Measurements from ENCODE around the gene CDHR1. TPM values are rescaled to one million over a fixed set of nuclear protein-coding genes. Genes with fewer than 3 reads are reported as not detected.
"Not testable (repeated sequence)": the region's sequence is repeated elsewhere in the genome, so short reads cannot be mapped to it uniquely, and the experiment has no call there.

Gene CDHR1
- 0.66 TPM for total RNA-seq

- DNase-seq (ENCODE audit: low spot score): no peak
These were observed at the start of gene CDHR1 for GRCh38 chr10:84194424-84195043. TSS of gene CDHR1 (plus strand) at chr10:84194537. CDS start at chr10:84194761, 224 bp downstream.

DNA sequence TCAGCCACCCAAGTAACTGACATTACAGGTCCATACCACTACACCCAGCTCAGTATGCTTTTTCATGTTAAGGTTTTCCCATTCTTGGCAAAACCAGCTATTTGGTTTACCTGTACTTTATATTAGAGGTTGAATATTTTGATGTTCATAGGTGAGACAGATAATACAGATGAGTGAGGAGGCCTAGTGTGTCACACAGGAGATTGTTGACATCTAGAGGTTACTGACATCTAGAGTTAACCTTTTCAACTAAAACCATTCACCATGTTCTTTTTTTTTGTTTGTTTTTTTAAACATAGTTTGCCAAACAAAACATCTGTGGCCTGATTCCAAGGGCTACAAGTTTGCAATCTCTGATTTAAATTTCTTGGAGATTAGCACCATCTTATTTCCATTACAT lies 47.0 kb upstream of the CDHR1 start:
- DNase-seq (ENCODE audit: low spot score): no peak

DNA sequence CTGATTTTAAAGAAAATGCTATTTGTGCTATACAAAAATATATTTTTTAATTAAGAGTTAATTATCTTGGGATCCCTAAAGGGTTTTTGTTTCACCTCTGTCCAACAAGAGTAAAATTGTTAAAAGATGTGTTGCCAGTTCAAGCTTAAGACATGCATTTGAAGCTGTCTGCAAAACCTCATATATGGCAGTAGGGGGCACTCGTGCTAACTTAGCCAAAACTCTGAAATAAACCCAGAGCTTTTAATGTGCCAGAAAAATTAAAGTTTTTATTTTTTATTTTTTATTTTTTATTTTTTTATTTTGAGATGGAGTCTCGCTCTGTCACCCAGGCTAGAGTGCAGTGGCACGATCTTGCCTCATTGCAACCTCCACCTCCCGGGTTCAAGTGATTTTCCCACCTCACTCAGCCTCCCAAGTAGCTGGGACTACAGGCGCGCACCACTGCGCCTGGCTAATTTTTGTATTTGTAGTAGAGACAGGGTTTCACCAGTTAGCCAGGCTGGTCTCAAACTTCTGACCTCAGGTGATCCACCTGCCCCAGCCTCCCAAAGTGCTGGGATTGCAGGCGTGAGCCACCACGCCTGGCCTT lies 46.2 kb upstream of the CDHR1 start:
- not testable (repeated sequence) for DNase-seq (ENCODE audit: low spot score)

DNA sequence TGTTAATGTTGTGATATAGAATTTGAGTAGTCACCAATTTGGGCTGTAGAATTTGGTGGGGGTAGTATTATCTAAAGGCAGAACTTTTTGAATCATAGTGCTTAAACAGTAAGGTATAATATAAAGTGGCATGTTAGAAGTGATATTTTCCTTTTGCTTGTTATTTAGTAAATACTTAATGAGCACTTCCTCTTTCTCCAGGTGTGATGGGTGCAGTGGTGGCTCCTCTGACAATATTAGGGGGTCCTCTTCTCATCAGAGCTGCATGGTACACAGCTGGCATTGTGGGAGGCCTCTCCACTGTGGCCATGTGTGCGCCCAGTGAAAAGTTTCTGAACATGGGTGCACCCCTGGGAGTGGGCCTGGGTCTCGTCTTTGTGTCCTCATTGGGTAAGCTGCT lies 44.5 kb upstream of the CDHR1 start:
- DNase-seq (ENCODE audit: low spot score): no peak

DNA sequence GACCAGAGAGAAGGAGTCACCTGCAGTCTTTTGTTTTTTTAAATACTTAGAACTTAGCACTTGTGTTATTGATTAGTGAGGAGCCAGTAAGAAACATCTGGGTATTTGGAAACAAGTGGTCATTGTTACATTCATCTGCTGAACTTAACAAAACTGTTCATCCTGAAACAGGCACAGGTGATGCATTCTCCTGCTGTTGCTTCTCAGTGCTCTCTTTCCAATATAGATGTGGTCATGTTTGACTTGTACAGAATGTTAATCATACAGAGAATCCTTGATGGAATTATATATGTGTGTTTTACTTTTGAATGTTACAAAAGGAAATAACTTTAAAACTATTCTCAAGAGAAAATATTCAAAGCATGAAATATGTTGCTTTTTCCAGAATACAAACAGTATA lies 41.6 kb upstream of the CDHR1 start:
- no peak for DNase-seq (ENCODE audit: low spot score)

DNA sequence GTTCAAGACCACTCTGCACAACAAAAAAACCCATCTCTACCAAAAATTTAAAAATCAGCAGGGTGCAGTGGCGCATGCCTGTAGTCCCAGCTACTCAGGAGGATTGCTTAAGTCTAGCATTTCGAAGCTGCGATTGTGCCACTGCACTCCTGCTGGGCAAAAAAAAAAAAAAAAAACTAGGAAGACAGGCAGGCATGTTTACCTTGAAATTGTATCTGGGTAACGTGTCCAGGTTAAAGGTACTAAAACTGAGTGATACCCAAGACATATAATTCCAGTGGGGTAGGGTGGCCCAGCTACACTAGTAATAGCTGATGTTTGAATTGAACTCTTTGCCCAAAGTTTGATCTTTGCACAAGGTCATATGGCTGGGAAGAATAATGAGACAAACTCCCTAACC lies 38.8 kb upstream of the CDHR1 start:
- DNase-seq (ENCODE audit: low spot score): no peak

DNA sequence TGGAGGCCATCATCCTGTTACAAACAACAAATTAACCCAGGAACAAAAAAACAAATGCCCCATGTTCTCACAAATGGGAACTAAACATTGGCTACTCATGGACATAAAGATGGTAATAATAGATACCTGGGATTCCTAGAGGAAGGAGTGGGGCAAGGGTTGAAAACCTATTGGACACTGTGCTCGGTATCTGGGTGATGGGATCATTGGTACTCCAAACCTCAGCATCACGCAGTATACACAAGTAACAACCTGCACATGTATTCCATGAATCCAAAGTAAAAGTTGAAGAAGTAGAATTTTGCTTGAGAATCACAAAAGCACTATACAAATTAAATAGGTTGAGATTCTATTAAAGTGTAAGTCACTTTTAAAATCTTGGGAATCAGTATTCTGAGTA lies 38.3 kb upstream of the CDHR1 start:
- no peak for DNase-seq (ENCODE audit: low spot score)

- DNase-seq (ENCODE audit: low spot score): no peak
These were observed 37.6 kb upstream of the CDHR1 start for GRCh38 chr10:84156768-84157167.

- no peak for DNase-seq (ENCODE audit: low spot score)
These were observed 36.3 kb upstream of the CDHR1 start for GRCh38 chr10:84158061-84158460.

DNA sequence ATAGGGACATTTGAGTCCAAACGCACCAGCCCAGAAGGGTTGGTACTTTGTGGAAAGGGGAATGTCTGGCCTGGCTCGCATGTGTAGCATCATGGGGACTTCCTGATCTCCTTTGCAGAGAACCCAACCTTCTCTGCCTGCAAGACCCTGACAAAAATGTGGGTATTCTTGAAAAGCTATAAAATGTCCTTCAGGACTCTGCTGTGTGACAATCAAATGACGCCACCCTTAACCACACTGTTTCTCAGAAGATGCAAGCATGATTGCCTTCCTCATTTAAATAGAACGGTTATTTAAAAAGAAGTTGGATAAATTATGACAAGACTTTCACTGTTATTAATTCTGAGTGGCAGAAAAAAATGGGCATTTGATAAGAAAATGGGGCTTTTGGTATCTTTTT lies 35.8 kb upstream of the CDHR1 start:
- DNase-seq (ENCODE audit: low spot score): no peak

DNA sequence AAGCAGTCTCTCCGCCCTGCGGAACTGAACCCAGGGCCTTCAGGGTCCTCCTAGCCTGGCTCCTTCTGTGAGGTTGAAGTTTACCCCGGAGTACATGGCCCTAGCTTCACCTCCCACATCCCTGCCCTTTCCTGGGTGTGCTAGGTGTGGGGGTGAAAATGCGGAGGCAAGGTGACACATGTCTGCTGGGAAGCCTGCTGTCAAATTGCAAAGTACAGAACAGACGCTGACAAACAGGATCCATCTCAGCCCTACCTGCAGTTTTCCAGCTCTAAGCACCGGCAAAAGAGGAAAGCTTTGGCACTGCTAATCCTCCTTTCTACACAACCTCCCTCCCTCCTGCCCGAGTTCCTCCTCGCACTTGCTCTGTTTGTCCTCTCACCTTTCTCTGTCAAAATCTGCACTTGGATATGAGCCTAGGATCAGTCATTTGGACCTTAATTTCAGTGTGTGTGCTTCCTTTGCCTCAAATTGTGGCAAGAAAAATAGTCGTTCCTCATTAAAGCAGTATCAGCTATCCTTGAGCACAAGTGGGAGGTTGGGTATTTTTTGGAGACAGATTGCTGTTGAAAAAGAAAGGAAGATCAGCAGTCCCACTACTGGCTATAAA lies 35.2 kb upstream of the CDHR1 start:
- DNase-seq (ENCODE audit: low spot score): no peak

DNA sequence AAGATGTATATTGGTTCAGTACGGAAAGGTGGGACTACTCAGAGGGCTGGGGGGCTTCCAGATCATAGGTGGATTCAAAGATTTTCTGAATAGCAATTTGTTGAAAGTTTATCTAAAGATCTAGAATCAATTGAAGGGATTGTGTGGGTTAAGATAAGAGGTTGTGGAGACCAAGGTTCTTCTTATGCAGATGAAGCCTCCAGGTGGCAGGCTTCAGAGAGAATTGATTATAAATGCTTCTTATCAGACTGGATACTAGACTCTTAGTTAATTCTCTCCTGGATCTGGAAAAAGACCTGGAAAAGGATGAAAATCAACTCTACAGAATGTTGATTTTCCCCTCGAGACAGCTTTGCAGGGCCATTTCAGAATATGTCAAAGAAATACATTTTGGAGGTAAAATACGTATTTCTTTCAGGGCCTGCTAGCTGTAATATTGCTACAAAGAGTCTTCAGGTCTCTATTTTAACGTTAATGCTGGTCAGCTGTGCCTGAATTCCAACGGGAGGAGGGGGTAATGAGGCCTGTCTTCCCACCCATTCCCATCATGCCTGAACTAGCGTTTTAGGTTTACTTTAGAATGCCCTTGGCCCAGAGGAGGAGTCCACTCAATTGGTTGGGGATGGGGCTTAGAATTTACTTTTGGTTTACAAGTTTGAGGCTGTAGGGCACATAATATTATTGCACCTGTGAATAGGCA lies 33.5 kb upstream of the CDHR1 start:
- no peak for DNase-seq (ENCODE audit: low spot score)

DNA sequence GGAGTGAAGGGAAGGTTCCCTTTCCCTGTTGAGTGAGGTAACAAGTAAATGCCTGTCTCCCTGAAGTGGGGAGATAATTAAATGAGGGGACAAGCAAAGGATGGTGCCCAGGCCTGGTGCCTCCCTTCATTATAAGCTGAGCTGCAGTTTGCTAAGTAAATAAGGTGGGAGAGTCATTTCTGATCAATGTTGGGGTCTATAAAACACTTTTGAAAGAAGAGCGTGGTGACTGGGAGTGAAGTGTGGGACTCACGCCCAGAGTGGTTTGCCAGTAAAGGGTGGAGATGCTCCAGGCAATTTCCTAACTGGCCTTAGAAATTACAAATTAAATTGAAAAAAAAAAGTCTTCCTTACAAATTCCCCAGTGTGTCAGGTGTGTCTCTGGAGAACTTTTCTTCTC lies 30.3 kb upstream of the CDHR1 start:
- no peak for DNase-seq (ENCODE audit: low spot score)

DNA sequence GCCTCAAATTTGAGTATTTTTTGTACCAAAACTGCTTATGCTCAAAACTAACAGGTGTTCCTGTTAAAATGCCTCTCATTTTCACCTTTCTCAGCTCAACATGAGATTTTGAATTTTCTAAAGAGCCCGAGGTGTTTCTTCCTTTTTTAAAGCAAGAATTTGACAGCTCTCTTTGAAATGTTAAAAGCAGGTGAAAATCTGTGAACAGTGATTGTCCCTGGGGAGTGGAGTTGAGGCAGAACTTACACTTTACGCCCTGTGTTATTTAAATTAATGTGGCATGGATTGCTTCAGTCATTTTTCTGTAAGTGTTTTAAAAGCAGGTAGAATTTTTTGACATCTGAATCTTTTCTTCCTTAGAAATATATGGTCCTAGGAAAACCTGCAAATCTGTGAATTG lies 29.9 kb upstream of the CDHR1 start:
- DNase-seq (ENCODE audit: low spot score): no peak

DNA sequence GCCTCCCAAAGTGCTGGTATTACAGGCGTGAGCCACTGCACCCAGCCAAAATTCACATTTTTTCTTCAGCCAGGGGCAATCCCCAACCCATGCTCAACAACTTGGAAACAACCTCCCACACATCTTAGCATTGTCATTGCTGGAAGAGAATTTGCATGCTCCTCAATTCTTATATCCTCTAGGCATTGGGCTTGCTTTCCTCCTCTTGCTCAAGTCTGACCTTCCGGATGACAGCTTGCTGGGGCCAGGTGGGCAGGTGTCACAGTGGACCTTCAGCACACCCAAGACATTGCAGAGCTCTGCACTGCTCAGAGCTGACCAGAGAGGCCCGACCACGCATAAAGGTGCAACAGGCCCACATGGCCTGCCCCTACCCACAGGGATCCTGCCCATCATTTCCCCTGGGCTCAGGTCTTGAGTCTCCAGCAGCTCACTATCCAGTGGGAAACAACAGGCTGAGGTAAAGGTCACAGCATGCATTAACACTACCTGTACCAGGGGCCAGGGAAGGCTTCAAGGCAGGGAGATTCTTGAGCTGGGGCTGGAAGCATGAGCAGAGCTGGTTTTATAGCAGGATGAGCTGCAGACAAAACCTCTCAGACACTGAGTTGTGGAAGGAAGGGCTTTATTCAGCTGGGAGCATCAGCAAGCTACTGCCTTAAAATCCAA lies 27.6 kb upstream of the CDHR1 start:
- no peak for DNase-seq (ENCODE audit: low spot score)

DNA sequence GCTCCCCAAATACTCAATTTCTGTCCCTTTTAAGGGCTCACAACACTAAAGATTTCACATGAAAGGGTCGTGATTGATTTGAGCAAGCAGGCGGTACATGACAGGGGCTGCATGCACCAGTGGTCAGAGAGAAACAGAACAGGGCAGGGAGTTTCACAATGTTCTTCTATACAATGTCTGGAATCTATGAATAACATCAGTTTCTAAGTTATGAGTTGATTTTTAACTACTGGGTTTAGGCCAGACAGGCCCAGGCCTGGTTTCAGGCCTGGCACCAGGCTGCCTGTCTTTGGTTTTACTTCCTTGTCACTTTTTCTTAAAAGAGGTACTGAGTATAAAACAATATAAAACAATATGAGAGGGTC lies 27.1 kb upstream of the CDHR1 start:
- not testable (repeated sequence) for DNase-seq (ENCODE audit: low spot score)

- DNase-seq (ENCODE audit: low spot score): not testable (repeated sequence)
These were observed 26.0 kb upstream of the CDHR1 start for GRCh38 chr10:84168382-84168781.

- not testable (repeated sequence) for DNase-seq (ENCODE audit: low spot score)
These were observed 23.1 kb upstream of the CDHR1 start for GRCh38 chr10:84171237-84171636.

GRCh38 chr10:84171700-84172466 lies 22.5 kb upstream of the CDHR1 start:
- not testable (repeated sequence) for DNase-seq (ENCODE audit: low spot score)

- DNase-seq (ENCODE audit: low spot score): no peak
These were observed 21.6 kb upstream of the CDHR1 start for GRCh38 chr10:84172467-84173356.

DNA sequence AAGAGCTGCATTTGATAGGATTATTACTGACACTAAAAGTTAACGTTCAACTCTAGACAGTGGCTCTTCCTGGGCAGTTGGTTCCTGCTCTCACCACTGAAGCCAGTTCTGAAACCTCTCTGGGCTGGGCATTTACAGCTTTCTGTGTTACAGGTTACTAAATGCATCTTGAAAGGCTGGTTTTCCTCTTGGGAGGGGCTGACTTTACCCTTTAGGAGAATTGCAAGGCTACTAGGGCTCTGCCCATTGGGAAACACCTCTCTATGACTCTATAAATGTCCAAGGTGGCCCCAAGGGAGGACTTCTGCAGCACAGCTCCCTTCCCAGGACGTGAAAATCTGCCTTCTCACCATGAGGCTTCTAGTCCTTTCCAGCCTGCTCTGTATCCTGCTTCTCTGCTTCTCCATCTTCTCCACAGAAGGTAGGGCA lies 20.8 kb upstream of the CDHR1 start, which contains the start of gene GPR15LG:
TSS of gene GPR15LG (plus strand) at position 301 of the 429 bp plus-strand sequence. CDS start at position 352, 51 bp downstream.
- no peak for DNase-seq (ENCODE audit: low spot score)
